Stimulated activated CD4-positive, alpha-beta T cell treated with anti-CD3 and anti-CD28 coated beads, Interleukin-15, amount 100 ng/mL, for 1 hour (primary cell): ENCODE measurements around the gene RARA.
"Not testable (repeated sequence)": the region's sequence is repeated elsewhere in the genome, so short reads cannot be mapped to it uniquely, and the experiment has no call there.

Experiments used
- DNase-seq, 2 donors: peaks; one replicate each; pipeline ENCODE4 v3.0.0-alpha.2; 2020; ENCODE audit warnings: low read depth in 1 of 2, low spot score in 1 of 2

The RARA gene

GRCh38 chr17:40373999-40374398 lies 65.0 kb downstream of the RARA start:
- DNase-seq: no peak

DNA sequence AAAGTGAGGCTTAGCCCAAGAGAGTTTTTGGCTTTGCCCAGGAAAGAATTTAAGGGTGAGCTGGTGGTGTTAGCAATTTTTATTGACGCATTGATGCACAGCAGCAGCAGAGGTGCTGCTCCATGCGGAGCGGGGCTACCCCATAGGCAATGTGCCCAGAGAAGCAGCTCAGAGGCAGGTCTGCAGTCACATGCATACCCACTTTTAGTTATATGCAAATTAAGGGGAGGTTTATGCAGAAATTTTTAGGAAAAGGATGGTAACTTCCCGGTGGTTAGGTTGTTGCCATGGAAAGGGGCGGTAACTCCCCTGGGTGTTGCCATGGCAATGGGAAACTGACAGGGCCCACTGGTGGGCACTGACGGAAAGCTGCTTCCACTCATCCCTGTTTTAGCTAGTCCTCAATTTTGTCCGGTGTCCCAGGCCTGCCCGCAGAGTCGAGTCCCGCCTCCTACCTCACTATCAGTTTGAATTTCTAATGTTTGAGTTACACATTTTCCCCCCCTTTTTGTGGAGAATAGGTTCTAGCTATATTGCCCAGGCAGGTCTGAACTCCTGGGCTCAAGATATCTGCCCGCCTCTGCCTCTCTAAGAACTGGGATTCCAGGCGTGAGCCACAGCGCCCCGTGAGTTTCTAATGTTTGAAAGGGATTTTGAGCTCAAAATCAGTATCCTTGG lies 66.0 kb downstream of the RARA start:
- DNase-seq: no peak

GRCh38 chr17:40375786-40376185 lies 66.8 kb downstream of the RARA start:
- not testable (repeated sequence) for DNase-seq

- DNase-seq: not testable (repeated sequence)
Observed at GRCh38 chr17:40376541-40376940, 67.6 kb downstream of the RARA start.

DNA sequence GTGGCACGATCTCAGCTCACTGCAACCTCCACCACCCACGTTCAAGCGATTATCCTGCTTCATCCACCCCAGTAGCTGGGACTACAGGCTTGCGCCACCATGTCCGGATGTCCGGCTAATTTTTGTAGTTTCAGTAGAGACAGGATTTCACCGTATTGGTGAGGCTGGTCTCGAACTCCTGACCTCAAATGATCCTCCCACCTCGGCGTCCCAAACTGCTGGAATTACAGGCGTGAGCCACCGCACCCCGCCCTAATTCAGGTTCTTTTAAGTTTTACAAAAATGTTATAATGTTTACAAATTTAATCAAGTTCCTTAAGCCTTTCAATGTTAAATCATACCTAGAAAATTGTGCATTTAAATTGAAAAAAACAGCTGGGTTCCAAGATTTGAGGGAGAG lies 68.9 kb downstream of the RARA start:
- DNase-seq: no peak

GRCh38 chr17:40378966-40379365 lies 70.0 kb downstream of the RARA start:
- DNase-seq: no peak

DNA sequence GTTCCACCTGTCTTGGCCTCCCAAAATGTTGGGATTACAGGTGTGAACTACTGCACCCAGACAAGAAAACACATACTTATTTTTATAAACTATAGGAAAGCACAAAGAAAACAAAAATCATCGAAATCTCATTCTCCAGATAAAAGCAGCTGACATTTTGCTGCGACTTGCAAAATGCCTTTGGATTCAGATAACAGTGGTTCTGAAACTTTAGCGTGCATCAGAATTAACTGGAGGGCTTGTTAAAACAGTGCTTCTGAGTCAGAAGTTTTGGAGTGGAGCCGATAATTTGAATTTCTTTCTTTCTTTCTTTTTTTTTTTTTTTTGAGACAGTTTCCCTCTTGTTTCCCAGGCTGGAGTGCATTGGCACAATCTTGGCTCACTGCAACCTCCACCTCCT lies 73.3 kb downstream of the RARA start:
- DNase-seq: no peak

- not testable (repeated sequence) for DNase-seq
Observed at GRCh38 chr17:40386555-40386954, 77.6 kb downstream of the RARA start.

DNA sequence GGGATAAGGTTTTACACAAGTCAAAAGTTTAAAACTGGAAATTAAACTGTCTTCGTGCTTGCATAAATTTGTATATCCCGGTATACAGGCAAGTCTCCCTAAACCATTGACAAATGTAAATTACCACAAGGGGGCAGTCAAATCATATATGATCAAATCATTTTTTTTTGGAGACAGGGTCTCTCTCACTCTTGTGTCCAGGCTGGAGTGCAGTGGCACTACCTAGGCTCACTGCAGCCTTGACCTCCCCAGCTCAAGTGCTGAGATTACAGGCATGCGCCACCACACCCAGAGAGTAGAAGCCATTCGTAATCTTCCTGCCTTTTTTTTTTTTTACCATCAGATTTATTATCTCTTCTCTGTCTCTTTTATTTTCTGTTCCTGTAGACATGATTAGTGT lies 90.2 kb downstream of the RARA start:
- DNase-seq: no peak

- DNase-seq: no peak
Observed at GRCh38 chr17:40402668-40403067, 93.7 kb downstream of the RARA start.

- DNase-seq: no peak
Observed at GRCh38 chr17:40404003-40404402, 95.0 kb downstream of the RARA start.
